ENCODE results near the gene BRSK1. TPM values are rescaled to one million over a fixed set of nuclear protein-coding genes. Genes with fewer than 3 reads are reported as not detected.

The BRSK1 gene
- total and polyA plus RNA-seq, 3 donors from 2014 or later: 12.8 to 20.7 (median 14.9) TPM

- Histone ChIP-seq H3K27ac (no peak overlapping the region), H3K27me3 (no peaks in the 10 kb centered on the region), H3K9me3 (no peaks in the 10 kb centered on the region), H3K36me3 (ENCODE audit: low read depth, missing control alignments) (no peaks in the 10 kb centered on the region), H3K4me3 (no peak overlapping the region), H3K4me1 (no peaks in the 10 kb centered on the region)
- TF ChIP-seq, protein P1, sequence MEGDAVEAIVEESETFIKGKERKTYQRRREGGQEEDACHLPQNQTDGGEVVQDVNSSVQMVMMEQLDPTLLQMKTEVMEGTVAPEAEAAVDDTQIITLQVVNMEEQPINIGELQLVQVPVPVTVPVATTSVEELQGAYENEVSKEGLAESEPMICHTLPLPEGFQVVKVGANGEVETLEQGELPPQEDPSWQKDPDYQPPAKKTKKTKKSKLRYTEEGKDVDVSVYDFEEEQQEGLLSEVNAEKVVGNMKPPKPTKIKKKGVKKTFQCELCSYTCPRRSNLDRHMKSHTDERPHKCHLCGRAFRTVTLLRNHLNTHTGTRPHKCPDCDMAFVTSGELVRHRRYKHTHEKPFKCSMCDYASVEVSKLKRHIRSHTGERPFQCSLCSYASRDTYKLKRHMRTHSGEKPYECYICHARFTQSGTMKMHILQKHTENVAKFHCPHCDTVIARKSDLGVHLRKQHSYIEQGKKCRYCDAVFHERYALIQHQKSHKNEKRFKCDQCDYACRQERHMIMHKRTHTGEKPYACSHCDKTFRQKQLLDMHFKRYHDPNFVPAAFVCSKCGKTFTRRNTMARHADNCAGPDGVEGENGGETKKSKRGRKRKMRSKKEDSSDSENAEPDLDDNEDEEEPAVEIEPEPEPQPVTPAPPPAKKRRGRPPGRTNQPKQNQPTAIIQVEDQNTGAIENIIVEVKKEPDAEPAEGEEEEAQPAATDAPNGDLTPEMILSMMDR (IDR thresholded peaks at IDR 0.05): no peak
- TF ChIP-seq POLR2A (IDR thresholded peaks at IDR 0.05): no peak
- intact Hi-C loops (cut with DNase I; ENCODE audit: low total_unique reads): no loop called here
- WGBS, 2 donors: 75 to 82% methylated on average over 13 to 22 of the region's 22 CpGs
- DNase-seq: no peak
Observed at GRCh38 chr19:55348317-55349034, 64.7 kb downstream of the BRSK1 start.

- no peaks in the 10 kb centered on the region for H3K36me3 ChIP-seq (ENCODE audit: low read depth, missing control alignments)
- H3K27me3 ChIP-seq: no peaks in the 10 kb centered on the region
- TF ChIP-seq POLR2A (IDR thresholded peaks at IDR 0.05): no peak
- TF ChIP-seq, protein P1 (IDR thresholded peaks at IDR 0.05): no peak
- no peaks in the 10 kb centered on the region for H3K9me3 ChIP-seq
- H3K27ac ChIP-seq: no peak overlapping the region
- H3K4me3 ChIP-seq: no peak overlapping the region
- WGBS, 2 donors: 81 to 89% methylated on average over 10 to 11 of the region's 11 CpGs
- DNase-seq: no peak
- peaks cover 8% of the 10 kb centered on the region for H3K4me1 ChIP-seq
- intact Hi-C loops (cut with DNase I; ENCODE audit: low total_unique reads): no loop called here
Observed at GRCh38 chr19:55350620-55351315, 67.0 kb downstream of the BRSK1 start.

DNA sequence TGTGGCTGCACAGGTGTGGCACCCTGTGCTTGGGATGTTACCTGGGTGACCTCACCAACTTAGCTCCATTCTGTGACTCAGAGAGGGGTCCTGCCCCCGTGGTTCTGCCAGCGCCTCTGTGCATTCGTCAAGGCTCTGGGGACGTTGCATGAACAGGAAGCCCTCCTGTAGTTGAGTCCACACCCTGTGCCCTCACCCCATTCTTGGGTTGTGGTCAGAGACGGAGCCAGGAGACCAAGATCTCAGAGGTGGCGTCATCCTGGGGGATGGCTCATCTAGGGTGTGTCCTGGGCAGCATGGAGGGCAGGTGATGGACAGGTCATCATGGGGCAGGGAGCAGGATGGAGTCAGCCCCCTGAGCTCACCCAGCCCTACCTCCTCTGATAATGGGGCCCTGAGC, 68.2 kb downstream of the BRSK1 start:
- H3K27ac ChIP-seq: no peak overlapping the region
- H3K4me1 ChIP-seq: peaks cover 8% of the 10 kb centered on the region
- H3K9me3 ChIP-seq: no peaks in the 10 kb centered on the region
- TF ChIP-seq, protein P1 (IDR thresholded peaks at IDR 0.05): no peak
- no peak for TF ChIP-seq POLR2A (IDR thresholded peaks at IDR 0.05)
- no peak for DNase-seq
- intact Hi-C loops (cut with DNase I; ENCODE audit: low total_unique reads): no loop called here
- H3K4me3 ChIP-seq: no peak overlapping the region
- no peaks in the 10 kb centered on the region for H3K27me3 ChIP-seq
- no peaks in the 10 kb centered on the region for H3K36me3 ChIP-seq (ENCODE audit: low read depth, missing control alignments)
- 87% methylated on average over 6 of the region's 6 CpGs; no CpG with 5 or more reads in 1 of the 2 donors for WGBS, 2 donors

DNA sequence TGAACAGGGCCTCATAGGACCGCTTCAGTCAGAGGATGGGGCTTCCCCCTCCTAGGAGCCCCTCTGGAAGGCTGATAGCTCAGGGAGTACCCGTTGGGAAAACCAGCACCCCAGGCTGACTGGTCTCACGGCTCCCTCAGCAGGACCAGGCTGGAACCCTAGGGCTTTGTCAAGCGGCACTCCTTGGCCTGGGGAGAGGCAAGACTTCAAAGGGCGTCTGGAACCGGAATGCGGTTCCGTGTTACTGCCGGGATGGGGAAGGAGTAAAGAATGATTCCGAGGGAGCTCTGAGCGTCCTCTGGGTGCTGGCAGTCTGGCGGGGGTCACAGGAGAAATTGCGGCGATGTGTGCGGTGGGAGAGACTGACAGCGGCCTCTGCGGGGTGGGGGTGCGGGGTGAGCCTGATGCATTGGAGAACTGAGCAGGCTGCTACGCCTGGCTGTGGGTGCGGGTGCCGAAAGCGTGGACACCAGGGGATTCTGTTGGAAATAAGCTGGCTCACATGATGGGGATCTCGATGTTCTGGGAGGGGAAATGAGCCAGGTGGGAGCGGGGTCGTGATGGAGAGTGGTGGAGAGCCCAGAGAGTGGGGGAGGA, 68.8 kb downstream of the BRSK1 start:
- H3K4me1 ChIP-seq: peaks cover 8% of the 10 kb centered on the region
- H3K9me3 ChIP-seq: no peaks in the 10 kb centered on the region
- intact Hi-C loops (cut with DNase I; ENCODE audit: low total_unique reads): no loop called here
- no peak for DNase-seq
- H3K27ac ChIP-seq: no peak overlapping the region
- WGBS, 2 donors: 54 to 55% methylated on average over 25 of the region's 25 CpGs
- no peak overlapping the region for H3K4me3 ChIP-seq
- TF ChIP-seq, protein P1 (IDR thresholded peaks at IDR 0.05): no peak
- TF ChIP-seq POLR2A (IDR thresholded peaks at IDR 0.05): no peak
- no peaks in the 10 kb centered on the region for H3K27me3 ChIP-seq
- H3K36me3 ChIP-seq (ENCODE audit: low read depth, missing control alignments): no peaks in the 10 kb centered on the region

All from testis (tissue), 3 donors.